Measurements from ENCODE around the gene KIF2A. TPM values are rescaled to one million over a fixed set of nuclear protein-coding genes. Genes with fewer than 3 reads are reported as not detected.
A peak's percentile ranks its signal among the peaks of the same experiment; 100 is the strongest.

KIF2A gene
- total RNA-seq, 1 experiment from 2014 or later = 86.1 TPM

- Histone ChIP-seq H3K23me2 (ENCODE audit: insufficient read length, low read depth, low read length, poor library complexity, severe bottlenecking) (no peaks in the 10 kb centered on the region), H2BK12ac (ENCODE audit: insufficient read length, low read depth, low read length) (no peak overlapping the region), H3K27ac (ENCODE audit: insufficient read length, low read depth, low read length) (no peak overlapping the region), H3K18ac (ENCODE audit: insufficient read length, low read depth, low read length) (no peak overlapping the region), H3K23ac (ENCODE audit: insufficient read length, low read depth, low read length) (no peak overlapping the region), H3K9me3 (ENCODE audit: control insufficient read depth, low read depth, low read length) (no peaks in the 10 kb centered on the region), H3K27me3 (ENCODE audit: insufficient read depth, low read length) (no peaks in the 10 kb centered on the region), H2BK5ac (ENCODE audit: insufficient read length, low read length) (no peak overlapping the region), H3K4me1 (ENCODE audit: insufficient read depth, low read length) (no peaks in the 10 kb centered on the region), H4K20me1 (ENCODE audit: control insufficient read depth, insufficient read depth, insufficient read length) (no peaks in the 10 kb centered on the region), H3T11ph (ENCODE audit: low read length) (no peak overlapping the region), H4K8ac (replicated peaks; ENCODE audit: insufficient read length, low read depth, low read length) (no peak overlapping the region), H4K5ac (ENCODE audit: insufficient read length, low read depth, low read length) (no peak overlapping the region), H2BK20ac (ENCODE audit: low read depth, low read length, poor library complexity, severe bottlenecking) (no peak overlapping the region), H3K4me2 (ENCODE audit: insufficient read depth, insufficient read length, low read length) (no peak overlapping the region), H2BK15ac (ENCODE audit: low read depth, low read length) (no peak overlapping the region), H4K91ac (ENCODE audit: insufficient read length, low read depth, low read length) (no peak overlapping the region), H2AFZ (ENCODE audit: low read length) (no peak overlapping the region), H2BK120ac (ENCODE audit: low read depth, low read length, poor library complexity, severe bottlenecking) (no peak overlapping the region), H3K79me1 (ENCODE audit: insufficient read depth, low read depth, low read length, poor library complexity, severe bottlenecking) (no peaks in the 10 kb centered on the region), H3K56ac (ENCODE audit: insufficient read length, low read depth, low read length) (no peak overlapping the region), H3K79me2 (ENCODE audit: insufficient read depth, low read length) (no peaks in the 10 kb centered on the region), H3K9ac (ENCODE audit: extremely low read depth, insufficient read length, low read length) (no peak overlapping the region), H3K4ac (ENCODE audit: low read depth, low read length) (no peak overlapping the region), H2AK5ac (ENCODE audit: insufficient read length, low read length) (no peak overlapping the region), H3K14ac (ENCODE audit: insufficient read depth, low read length) (no peak overlapping the region)
- Mint-ChIP-seq H3K27ac (no peak overlapping the region), H3K36me3 (ENCODE audit: insufficient read depth in 1 of 3, low read depth in 3 of 3) (peaks cover 9 to 60% (median 47%) of the 10 kb centered on the region in 3 experiments; a peak in 6 of 7 replicates), H3K4me3 (no peak overlapping the region), H3K27me3 (ENCODE audit: low read depth) (no peaks in the 10 kb centered on the region), H3K4me1 (no peaks in the 10 kb centered on the region), H3K9me3 (no peaks in the 10 kb centered on the region)
- TF ChIP-seq CTCF (conservative IDR thresholded peaks at IDR 0.05) = peak; percentile 57
- DNase-seq = no peak
Observed at GRCh38 chr5:62354028-62354874, 48.2 kb downstream of the KIF2A start.

Measured in H9 (cell line).